Trophoblast cell (in vitro differentiated cells and primary cell): ENCODE data around the gene ABTB2.

Source experiments
- DNase-seq, 2 donors: peaks; one replicate each; pipeline ENCODE4 v3.0.0-alpha.2; 2016
- H2AFZ ChIP-seq: 2 replicates; pipeline ENCODE4 v1.6.1; 2013; ENCODE audit warnings: low read length, moderate library complexity, mild to moderate bottlenecking; ENCODE audit not compliant: insufficient read depth, poor library complexity
- H2AK5ac ChIP-seq: 2 replicates; pipeline ENCODE4 v1.6.1; 2013; ENCODE audit warnings: mild to moderate bottlenecking, low read length
- H2BK120ac ChIP-seq: 2 replicates; pipeline ENCODE4 v1.6.1; 2013; ENCODE audit warnings: low read length, mild to moderate bottlenecking, moderate library complexity; ENCODE audit not compliant: insufficient read depth, poor library complexity
- H2BK12ac ChIP-seq: 2 replicates; pipeline ENCODE4 v1.6.1; 2013; ENCODE audit warnings: mild to moderate bottlenecking, low read length, moderate library complexity
- H2BK5ac ChIP-seq: 2 replicates; pipeline ENCODE4 v1.6.1; 2013; ENCODE audit warnings: low read length, low read depth, moderate library complexity, mild to moderate bottlenecking; ENCODE audit not compliant: poor library complexity
- H3K14ac ChIP-seq: 2 replicates; pipeline ENCODE4 v1.6.1; 2013; ENCODE audit warnings: mild to moderate bottlenecking, low read length
- H3K18ac ChIP-seq: 2 replicates; pipeline ENCODE4 v1.6.1; 2013; ENCODE audit warnings: mild to moderate bottlenecking, low read length
- H3K23ac ChIP-seq: 2 replicates; pipeline ENCODE4 v1.6.1; 2013; ENCODE audit warnings: low read length
- H3K27ac ChIP-seq: 2 replicates; pipeline ENCODE4 v1.5.1; 2013; ENCODE audit warnings: low read depth, mild to moderate bottlenecking, inconsistent platforms, low read length, moderate library complexity
- H3K27me3 ChIP-seq: 2 replicates; pipeline ENCODE4 v1.6.1; 2013; ENCODE audit warnings: inconsistent platforms, mild to moderate bottlenecking, low read length, moderate library complexity; ENCODE audit not compliant: insufficient read depth
- H3K36me3 ChIP-seq, 2 experiments: 1 replicate in 1 of 2; 2 replicates in 1 of 2; pipeline ENCODE4 v1.6.1; 2013; ENCODE audit warnings: low read length in 2 of 2, mild to moderate bottlenecking in 2 of 2, moderate library complexity in 1 of 2; ENCODE audit not compliant: insufficient read depth in 2 of 2, control insufficient read depth in 1 of 2
- H3K4ac ChIP-seq: 2 replicates; pipeline ENCODE4 v1.6.1; 2013; ENCODE audit warnings: low read depth, mild to moderate bottlenecking, low read length, moderate library complexity
- H3K4me1 ChIP-seq, 2 experiments: 1 replicate in 1 of 2; 2 replicates in 1 of 2; pipeline ENCODE4 v1.6.1; 2013; ENCODE audit warnings: low read length in 2 of 2, mild to moderate bottlenecking in 2 of 2, moderate library complexity in 1 of 2; ENCODE audit not compliant: insufficient read depth in 2 of 2, control insufficient read depth in 1 of 2
- H3K4me2 ChIP-seq: 2 replicates; pipeline ENCODE4 v1.6.1; 2013; ENCODE audit warnings: inconsistent platforms, mild to moderate bottlenecking, low read length, moderate library complexity
- H3K4me3 ChIP-seq: 2 replicates; pipeline ENCODE4 v1.5.1; 2013; ENCODE audit warnings: mild to moderate bottlenecking, low read depth, low read length, inconsistent platforms
- H3K79me1 ChIP-seq: one replicate; pipeline ENCODE4 v1.6.1; 2013; ENCODE audit warnings: low read length
- H3K79me2 ChIP-seq: 2 replicates; pipeline ENCODE4 v1.6.1; 2013; ENCODE audit warnings: low read length, mild to moderate bottlenecking; ENCODE audit not compliant: control insufficient read depth, insufficient read depth, poor library complexity
- H3K9ac ChIP-seq: 2 replicates; pipeline ENCODE4 v1.6.1; 2013; ENCODE audit warnings: mild to moderate bottlenecking, low read length
- H3K9me3 ChIP-seq: 2 replicates; pipeline ENCODE4 v1.6.1; 2013; ENCODE audit warnings: low read depth, mild to moderate bottlenecking, control low read depth, inconsistent platforms, low read length; ENCODE audit not compliant: insufficient read depth
- H4K12ac ChIP-seq: 2 replicates; pipeline ENCODE4 v1.6.1; 2013; ENCODE audit warnings: low read depth, mild to moderate bottlenecking, low read length, moderate library complexity
- H4K8ac ChIP-seq: 2 replicates; pipeline ENCODE4 v1.6.1; 2013; ENCODE audit warnings: low read depth, mild to moderate bottlenecking, low read length, moderate library complexity
- H4K91ac ChIP-seq: one replicate; pipeline ENCODE4 v1.6.1; 2013; ENCODE audit warnings: low read depth, mild to moderate bottlenecking, low read length, moderate library complexity
- WGBS: extraction: QIAGEN DNeasy Blood & Tissue Kit; methylation state at CpG from one replicate; pipeline ENCODE4 v1.1.7; 2013; ENCODE audit warnings: missing lambda C conversion rate; ENCODE audit not compliant: insufficient read length, insufficient coverage; ENCODE audit errors: extremely low coverage; 5-methylcytosine and 5-hydroxymethylcytosine counted together

ABTB2 gene

DNA sequence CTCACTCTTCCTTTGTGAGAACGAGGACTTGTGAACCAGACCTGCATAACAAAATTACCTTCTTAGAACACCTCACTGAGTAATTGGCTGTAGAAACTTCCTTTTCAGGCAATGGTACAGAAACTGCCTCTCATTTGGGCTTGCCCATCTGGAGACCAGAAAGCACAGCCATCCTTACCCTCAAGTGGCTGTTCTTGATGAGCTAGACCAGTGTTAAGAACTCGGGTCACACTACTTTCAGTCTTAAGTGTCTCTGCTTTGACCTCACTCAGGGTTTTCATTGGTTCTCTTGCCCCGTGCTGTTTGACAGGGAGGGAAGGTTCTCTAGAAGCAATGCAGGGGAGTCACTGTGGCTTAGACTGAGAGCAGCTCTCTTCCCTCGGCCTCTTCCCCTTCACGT is 223.0 kb downstream of the ABTB2 start:
- no peak overlapping the region for H2AFZ ChIP-seq
- H3K4me2 ChIP-seq, result no peak overlapping the region
- H4K12ac ChIP-seq, result no peak overlapping the region
- H2BK12ac ChIP-seq, result no peak overlapping the region
- no peak overlapping the region for H3K4me3 ChIP-seq
- no CpG with 5 or more reads among the region's 5 CpGs for WGBS
- H2BK5ac ChIP-seq, result no peak overlapping the region
- no peak overlapping the region for H3K27ac ChIP-seq
- H3K79me1 ChIP-seq, result no peaks in the 10 kb centered on the region
- H3K18ac ChIP-seq, result no peak overlapping the region
- H3K27me3 ChIP-seq, result no peaks in the 10 kb centered on the region
- H4K8ac ChIP-seq, result no peak overlapping the region
- H4K91ac ChIP-seq, result no peak overlapping the region
- H2AK5ac ChIP-seq, result no peak overlapping the region
- H3K36me3 ChIP-seq, result peaks cover 44 to 69% of the 10 kb centered on the region in 2 experiments
- H3K14ac ChIP-seq, result no peak overlapping the region
- no peak for DNase-seq
- no peak overlapping the region for H3K23ac ChIP-seq
- no peak overlapping the region for H2BK120ac ChIP-seq
- H3K9me3 ChIP-seq, result no peaks in the 10 kb centered on the region
- no peak overlapping the region for H3K4ac ChIP-seq
- H3K9ac ChIP-seq, result peak overlapping the region; percentile 15
- no peaks in the 10 kb centered on the region for H3K4me1 ChIP-seq
- no peaks in the 10 kb centered on the region for H3K79me2 ChIP-seq

GRCh38 chr11:34132261-34132965 is 225.4 kb downstream of the ABTB2 start:
- no peak overlapping the region for H2AK5ac ChIP-seq
- H3K36me3 ChIP-seq, result peaks cover 29 to 51% of the 10 kb centered on the region in 2 experiments
- no peak overlapping the region for H2AFZ ChIP-seq
- no peak overlapping the region for H2BK12ac ChIP-seq
- no peak overlapping the region for H3K4ac ChIP-seq
- H3K79me2 ChIP-seq, result no peaks in the 10 kb centered on the region
- no peaks in the 10 kb centered on the region for H3K4me1 ChIP-seq
- no peak overlapping the region for H2BK120ac ChIP-seq
- no peak overlapping the region for H3K4me3 ChIP-seq
- no peaks in the 10 kb centered on the region for H3K79me1 ChIP-seq
- no peak overlapping the region for H3K4me2 ChIP-seq
- no peak for DNase-seq
- H2BK5ac ChIP-seq, result no peak overlapping the region
- WGBS, result no CpG with 5 or more reads among the region's 4 CpGs
- no peak overlapping the region for H3K27ac ChIP-seq
- H3K14ac ChIP-seq, result no peak overlapping the region
- H3K9me3 ChIP-seq, result peaks cover under 1% of the 10 kb centered on the region
- H3K18ac ChIP-seq, result no peak overlapping the region
- no peak overlapping the region for H4K8ac ChIP-seq
- no peak overlapping the region for H4K91ac ChIP-seq
- no peak overlapping the region for H4K12ac ChIP-seq
- H3K9ac ChIP-seq, result no peak overlapping the region
- no peak overlapping the region for H3K23ac ChIP-seq
- no peaks in the 10 kb centered on the region for H3K27me3 ChIP-seq

DNA sequence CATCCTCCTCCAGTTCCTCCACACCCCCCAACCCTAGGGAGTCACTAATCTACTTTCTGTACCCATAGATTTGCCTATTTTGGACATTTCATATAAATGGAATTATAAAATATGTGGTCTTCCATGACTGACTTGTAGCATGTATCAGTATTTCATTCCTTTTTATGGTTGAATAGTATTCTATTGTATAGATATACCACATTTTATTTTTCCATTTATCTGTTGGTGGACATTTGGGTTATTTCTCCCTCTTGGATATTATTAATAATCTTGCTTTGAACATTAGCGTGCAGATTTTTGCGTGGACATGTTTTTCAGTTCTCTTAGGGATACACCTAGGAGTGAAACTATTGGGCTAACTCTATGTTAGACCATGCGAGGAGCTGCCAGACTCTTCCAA is 229.0 kb downstream of the ABTB2 start:
- Histone ChIP-seq H3K14ac (no peak overlapping the region), H3K4me3 (no peak overlapping the region), H3K4ac (no peak overlapping the region), H3K27me3 (no peaks in the 10 kb centered on the region), H3K4me2 (no peak overlapping the region), H3K36me3 (peaks cover 23 to 40% of the 10 kb centered on the region in 2 experiments), H3K27ac (no peak overlapping the region), H4K8ac (no peak overlapping the region), H2BK5ac (no peak overlapping the region), H3K79me1 (no peaks in the 10 kb centered on the region), H2BK12ac (no peak overlapping the region), H3K9ac (no peak overlapping the region), H3K18ac (no peak overlapping the region), H4K91ac (no peak overlapping the region), H2BK120ac (no peak overlapping the region), H2AFZ (no peak overlapping the region), H3K4me1 (no peaks in the 10 kb centered on the region), H4K12ac (no peak overlapping the region), H2AK5ac (no peak overlapping the region), H3K23ac (no peak overlapping the region), H3K79me2 (no peaks in the 10 kb centered on the region), H3K9me3 (peaks cover 2% of the 10 kb centered on the region)
- WGBS, result no CpG with 5 or more reads among the region's 3 CpGs
- no peak for DNase-seq

- Histone ChIP-seq H3K27ac (no peak overlapping the region), H3K4me2 (no peak overlapping the region), H3K4ac (no peak overlapping the region), H2AK5ac (no peak overlapping the region), H2BK5ac (no peak overlapping the region), H3K18ac (no peak overlapping the region), H2AFZ (no peak overlapping the region), H3K9ac (no peak overlapping the region), H3K79me2 (no peaks in the 10 kb centered on the region), H2BK120ac (no peak overlapping the region), H4K12ac (no peak overlapping the region), H4K91ac (no peak overlapping the region), H3K14ac (no peak overlapping the region), H3K4me3 (no peak overlapping the region), H3K23ac (no peak overlapping the region), H3K27me3 (no peaks in the 10 kb centered on the region), H3K9me3 (peaks cover 2% of the 10 kb centered on the region), H3K4me1 (no peaks in the 10 kb centered on the region), H3K79me1 (no peaks in the 10 kb centered on the region), H3K36me3 (peaks cover 25 to 39% of the 10 kb centered on the region in 2 experiments), H4K8ac (no peak overlapping the region), H2BK12ac (no peak overlapping the region)
- WGBS, result no CpG with 5 or more reads among the region's 12 CpGs
- DNase-seq, result no peak
These were observed 230.6 kb downstream of the ABTB2 start for GRCh38 chr11:34126959-34127848.
